AML-193 (cell line): ENCODE measurements around the gene PPFIA2.

Experiments used
- DNase-seq, 2 experiments: peaks; one replicate each; lab custom pipeline; 2025; lab: John Stamatoyannopoulos, UW

Gene PPFIA2

GRCh38 chr12:81759190-81760051 lies at the start of gene PPFIA2:
TSS of gene PPFIA2 (minus strand) at chr12:81759350.
- no peak for DNase-seq

GRCh38 chr12:81800298-81801148 lies 41.4 kb upstream of the PPFIA2 start:
- DNase-seq, result no peak

GRCh38 chr12:81798294-81798693 lies 39.1 kb upstream of the PPFIA2 start:
- no peak for DNase-seq

GRCh38 chr12:81797100-81797499 lies 38.0 kb upstream of the PPFIA2 start:
- peak; percentile 9 to 13 for DNase-seq

- DNase-seq, result no peak
Measured at GRCh38 chr12:81792666-81793065, 33.5 kb upstream of the PPFIA2 start.

- no peak for DNase-seq
Measured at GRCh38 chr12:81779216-81779615, 20.1 kb upstream of the PPFIA2 start.

- DNase-seq, result no peak
Measured at GRCh38 chr12:81778719-81779118, 19.6 kb upstream of the PPFIA2 start.

GRCh38 chr12:81758421-81759189 lies 545 bp downstream of the PPFIA2 start:
- no peak for DNase-seq

GRCh38 chr12:81757731-81758365 lies 1.3 kb downstream of the PPFIA2 start:
- DNase-seq, result no peak

GRCh38 chr12:81729781-81730180 lies 29.4 kb downstream of the PPFIA2 start:
- no peak for DNase-seq

- no peak for DNase-seq
Measured at GRCh38 chr12:81727391-81727790, 31.8 kb downstream of the PPFIA2 start.

- no peak for DNase-seq
Measured at GRCh38 chr12:81726634-81727033, 32.5 kb downstream of the PPFIA2 start.

- DNase-seq, result no peak
Measured at GRCh38 chr12:81723361-81723760, 35.8 kb downstream of the PPFIA2 start.

GRCh38 chr12:81722004-81722403 lies 37.1 kb downstream of the PPFIA2 start:
- DNase-seq, result no peak

GRCh38 chr12:81718616-81719015 lies 40.5 kb downstream of the PPFIA2 start:
- no peak for DNase-seq

GRCh38 chr12:81712536-81712935 lies 46.6 kb downstream of the PPFIA2 start:
- no peak for DNase-seq

GRCh38 chr12:81705586-81705985 lies 53.6 kb downstream of the PPFIA2 start:
- no peak for DNase-seq

GRCh38 chr12:81699551-81699950 lies 59.6 kb downstream of the PPFIA2 start:
- no peak for DNase-seq

GRCh38 chr12:81692008-81692407 lies 67.1 kb downstream of the PPFIA2 start:
- DNase-seq, result no peak

- no peak for DNase-seq
Measured at GRCh38 chr12:81683881-81684280, 75.3 kb downstream of the PPFIA2 start.

- DNase-seq, result no peak
Measured at GRCh38 chr12:81679614-81680013, 79.5 kb downstream of the PPFIA2 start.

- no peak for DNase-seq
Measured at GRCh38 chr12:81670759-81671158, 88.4 kb downstream of the PPFIA2 start.
